GM19468 (cell line): ENCODE data around the gene KIAA0513.

Experiments used
- ATAC-seq: cut with Tn5 transposase; IDR thresholded peaks from one replicate; pipeline ENCODE4 v1.9.1; 2021; ENCODE audit warnings: mild to moderate bottlenecking, moderate library complexity, moderate number of reproducible peaks; ENCODE audit not compliant: unreplicated experiment; ENCODE audit errors: extremely low read depth

KIAA0513 gene

GRCh38 chr16:85141491-85142128 is 114.0 kb downstream of the KIAA0513 start:
- no peak for ATAC-seq

DNA sequence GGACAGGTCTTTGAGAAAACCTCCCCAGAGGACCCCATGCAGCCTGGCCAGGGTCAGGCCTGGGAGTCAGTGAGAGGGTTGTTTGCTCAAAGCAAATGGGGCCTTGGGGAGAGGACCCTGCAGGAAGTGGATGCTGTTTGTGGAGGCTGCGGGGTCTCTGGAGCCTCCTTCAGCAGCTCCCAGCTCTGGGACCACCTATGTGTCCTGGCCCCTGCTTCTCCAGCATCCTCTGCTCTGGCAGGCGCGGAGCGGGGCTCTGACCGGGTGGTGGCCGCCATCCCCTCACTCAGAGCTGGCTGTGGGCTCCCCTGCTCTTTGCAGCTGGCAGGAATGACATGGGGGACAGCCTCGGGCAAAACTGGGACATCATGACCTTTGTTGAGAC is 114.5 kb downstream of the KIAA0513 start:
- ATAC-seq, result no peak

DNA sequence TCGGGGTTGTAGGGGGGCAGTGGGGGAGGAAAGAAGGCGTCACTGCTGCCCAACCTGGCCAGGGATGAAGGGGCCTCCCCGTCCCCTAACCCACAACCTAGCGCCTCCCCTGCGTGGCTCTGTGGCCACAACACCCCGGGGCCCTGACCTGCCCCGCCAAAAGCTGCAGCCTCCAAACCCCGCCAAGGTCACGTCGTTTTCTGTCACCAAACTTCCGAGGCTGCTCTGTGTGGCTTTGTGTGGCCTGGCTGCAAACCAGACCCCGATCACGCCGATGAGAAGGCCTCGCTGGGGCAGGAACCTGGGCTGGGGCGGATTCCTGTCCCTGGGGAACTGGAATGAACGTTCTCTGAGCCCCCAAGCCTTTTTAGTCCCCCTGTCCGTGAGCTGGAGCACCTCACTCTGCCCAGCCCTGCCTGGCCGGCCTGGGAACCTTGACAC is 115.2 kb downstream of the KIAA0513 start:
- ATAC-seq, result no peak
